ENCODE data around the gene TMEM134. TPM values are rescaled to one million over a fixed set of nuclear protein-coding genes. Genes with fewer than 3 reads are reported as not detected.

TMEM134 gene
- total RNA-seq, 3 donors from 2014 or later (not counting 1 experiment from before 2014, with no cell fraction given), result 57.8 to 65.7 (median 61.2) TPM

DNA sequence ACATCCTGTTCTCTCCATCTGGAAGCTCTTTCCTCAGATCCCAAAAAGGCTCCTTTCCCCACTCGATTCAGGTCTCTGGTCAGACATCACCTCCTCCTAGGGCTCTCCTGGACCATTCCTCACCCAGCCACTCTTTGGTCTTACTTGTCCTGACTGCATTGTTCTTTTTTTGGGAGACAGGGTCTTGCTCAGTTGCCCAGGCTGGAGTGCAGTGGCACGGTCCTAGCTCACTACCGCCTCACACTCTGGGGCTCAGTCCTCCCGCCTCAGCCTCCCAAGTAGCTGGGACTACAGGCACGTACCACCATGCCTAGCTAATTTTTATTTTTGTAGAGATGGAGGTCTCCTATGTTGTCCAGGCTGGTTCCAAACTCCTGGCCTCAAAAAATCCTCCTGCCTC is 23.5 kb downstream of the TMEM134 start:
- no peaks in the 10 kb centered on the region for H3K36me3 Mint-ChIP-seq
- Histone ChIP-seq H3K4me1 (ENCODE audit: control insufficient read depth, insufficient read depth, low read length) (peaks cover 74% of the 10 kb centered on the region), H3K27ac (ENCODE audit: low read length) (peak overlapping the region; percentile 71), H3K9me3 (ENCODE audit: control insufficient read depth, insufficient read depth, low read length) (no peaks in the 10 kb centered on the region), H3K36me3 (ENCODE audit: control insufficient read depth, insufficient read depth, low read length) (no peaks in the 10 kb centered on the region), H3K4me3 (ENCODE audit: low read length) (no peak overlapping the region), H3K27me3 (ENCODE audit: control insufficient read depth, insufficient read depth, low read length) (no peaks in the 10 kb centered on the region)
- ATAC-seq (no peak), DNase-seq (no peak)
- intact Hi-C loops (cut with micrococcal nuclease), result no loop called here
- TF ChIP-seq, protein P1, sequence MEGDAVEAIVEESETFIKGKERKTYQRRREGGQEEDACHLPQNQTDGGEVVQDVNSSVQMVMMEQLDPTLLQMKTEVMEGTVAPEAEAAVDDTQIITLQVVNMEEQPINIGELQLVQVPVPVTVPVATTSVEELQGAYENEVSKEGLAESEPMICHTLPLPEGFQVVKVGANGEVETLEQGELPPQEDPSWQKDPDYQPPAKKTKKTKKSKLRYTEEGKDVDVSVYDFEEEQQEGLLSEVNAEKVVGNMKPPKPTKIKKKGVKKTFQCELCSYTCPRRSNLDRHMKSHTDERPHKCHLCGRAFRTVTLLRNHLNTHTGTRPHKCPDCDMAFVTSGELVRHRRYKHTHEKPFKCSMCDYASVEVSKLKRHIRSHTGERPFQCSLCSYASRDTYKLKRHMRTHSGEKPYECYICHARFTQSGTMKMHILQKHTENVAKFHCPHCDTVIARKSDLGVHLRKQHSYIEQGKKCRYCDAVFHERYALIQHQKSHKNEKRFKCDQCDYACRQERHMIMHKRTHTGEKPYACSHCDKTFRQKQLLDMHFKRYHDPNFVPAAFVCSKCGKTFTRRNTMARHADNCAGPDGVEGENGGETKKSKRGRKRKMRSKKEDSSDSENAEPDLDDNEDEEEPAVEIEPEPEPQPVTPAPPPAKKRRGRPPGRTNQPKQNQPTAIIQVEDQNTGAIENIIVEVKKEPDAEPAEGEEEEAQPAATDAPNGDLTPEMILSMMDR (IDR thresholded peaks at IDR 0.05), result no peak
- H3K9me3 Mint-ChIP-seq, result no peaks in the 10 kb centered on the region
- peak overlapping the region; percentile 89 for H3K4me3 Mint-ChIP-seq
- WGBS (ENCODE audit: insufficient coverage), result 95% methylated on average over 4 of the region's 5 CpGs
- H3K4me1 Mint-ChIP-seq, result peaks cover 34 to 54% of the 10 kb centered on the region in 2 donors
- H3K27me3 Mint-ChIP-seq (ENCODE audit: low read depth in 2 of 2), result peaks cover 0 to 2% of the 10 kb centered on the region in 2 donors
- H3K27ac Mint-ChIP-seq, result peak overlapping the region; percentile 87 to 89

- TF ChIP-seq, protein P1 (IDR thresholded peaks at IDR 0.05), result no peak
- 66% methylated on average over 45 of the region's 45 CpGs for WGBS (ENCODE audit: insufficient coverage)
- Histone ChIP-seq H3K4me3 (ENCODE audit: low read length) (no peak overlapping the region), H3K27me3 (ENCODE audit: control insufficient read depth, insufficient read depth, low read length) (no peaks in the 10 kb centered on the region), H3K4me1 (ENCODE audit: control insufficient read depth, insufficient read depth, low read length) (peaks cover 91% of the 10 kb centered on the region), H3K9me3 (ENCODE audit: control insufficient read depth, insufficient read depth, low read length) (no peaks in the 10 kb centered on the region), H3K36me3 (ENCODE audit: control insufficient read depth, insufficient read depth, low read length) (no peaks in the 10 kb centered on the region), H3K27ac (ENCODE audit: low read length) (peak overlapping the region; percentile 65)
- intact Hi-C loops (cut with micrococcal nuclease), result no loop called here
- ATAC-seq, result no peak
- Mint-ChIP-seq H3K4me1 (peaks cover 57 to 76% of the 10 kb centered on the region in 2 donors), H3K4me3 (peak overlapping the region; percentile 81), H3K27ac (peak overlapping the region; percentile 89 to 91), H3K36me3 (no peaks in the 10 kb centered on the region), H3K27me3 (ENCODE audit: low read depth in 2 of 2) (no peaks in the 10 kb centered on the region), H3K9me3 (no peaks in the 10 kb centered on the region)
- peak in 1 of 2 donors; percentile 39 for DNase-seq
Observed at GRCh38 chr11:67442504-67443404, 26.3 kb downstream of the TMEM134 start.

DNA sequence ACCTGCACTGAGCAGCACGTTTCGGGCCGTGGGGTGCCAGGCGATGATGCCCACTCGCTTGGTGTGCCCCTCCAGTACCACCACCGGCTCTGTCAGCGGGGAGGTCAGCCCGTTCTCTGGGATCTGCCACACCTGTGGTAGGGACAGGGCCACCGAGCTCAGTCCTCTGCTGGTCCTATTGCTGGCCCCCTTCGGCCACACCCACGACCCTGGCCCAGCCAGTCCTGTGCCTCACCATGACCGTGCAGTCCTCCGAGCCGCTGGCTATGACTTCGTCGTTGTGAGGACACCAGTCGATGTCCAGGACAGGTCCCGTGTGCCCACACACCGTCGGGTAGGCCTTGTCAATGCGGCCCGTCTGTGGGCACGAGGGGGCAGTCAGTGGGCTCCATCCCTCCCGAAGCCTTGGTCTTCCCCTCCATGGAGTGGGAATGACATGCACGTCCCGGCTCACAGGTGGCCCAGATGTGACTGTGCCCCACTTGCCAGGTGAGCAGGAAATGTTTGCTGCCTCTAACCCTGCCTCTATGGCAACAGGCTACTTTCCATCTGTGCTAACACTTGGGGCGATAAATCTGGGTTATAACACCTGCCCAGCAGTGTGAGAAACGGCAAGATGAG is 27.2 kb downstream of the TMEM134 start:
- H3K27me3 ChIP-seq (ENCODE audit: control insufficient read depth, insufficient read depth, low read length), result no peaks in the 10 kb centered on the region
- peaks cover 59 to 78% of the 10 kb centered on the region in 2 donors for H3K4me1 Mint-ChIP-seq
- intact Hi-C loops (cut with micrococcal nuclease), result no loop called here
- peak overlapping the region; percentile 89 to 91 for H3K27ac Mint-ChIP-seq
- no peaks in the 10 kb centered on the region for H3K36me3 ChIP-seq (ENCODE audit: control insufficient read depth, insufficient read depth, low read length)
- WGBS (ENCODE audit: insufficient coverage), result 86% methylated on average over 28 of the region's 28 CpGs
- H3K27me3 Mint-ChIP-seq (ENCODE audit: low read depth in 2 of 2), result no peaks in the 10 kb centered on the region
- no peaks in the 10 kb centered on the region for H3K9me3 Mint-ChIP-seq
- H3K36me3 Mint-ChIP-seq, result no peaks in the 10 kb centered on the region
- DNase-seq, result peak in 1 of 2 donors; percentile 69
- H3K4me3 Mint-ChIP-seq, result peak overlapping the region; percentile 81
- H3K9me3 ChIP-seq (ENCODE audit: control insufficient read depth, insufficient read depth, low read length), result no peaks in the 10 kb centered on the region
- H3K27ac ChIP-seq (ENCODE audit: low read length), result no peak overlapping the region
- no peak overlapping the region for H3K4me3 ChIP-seq (ENCODE audit: low read length)
- peaks cover 86% of the 10 kb centered on the region for H3K4me1 ChIP-seq (ENCODE audit: control insufficient read depth, insufficient read depth, low read length)
- ATAC-seq, result no peak
- TF ChIP-seq, protein P1 (IDR thresholded peaks at IDR 0.05), result no peak
